CD8-positive, alpha-beta memory T cell (primary cell): ENCODE results near the gene TOMM40. TPM values are rescaled to one million over a fixed set of nuclear protein-coding genes. Genes with fewer than 3 reads are reported as not detected.
A peak's percentile ranks its signal among the peaks of the same experiment; 100 is the strongest.
"Not testable (repeated sequence)": the region's sequence is repeated elsewhere in the genome, so short reads cannot be mapped to it uniquely, and the experiment has no call there.

Experiments used
- CTCF ChIA-PET: fragments of 350-600 bp; sonication (Branson Sonifier 250); formaldehyde crosslinking; loops from one replicate; lab custom pipeline; 2021; ENCODE audit warnings: antibody characterized with exemption; lab: Charles Lee
- POLR2A ChIA-PET: fragments of 350-600 bp; sonication (Branson Sonifier 250); formaldehyde crosslinking; loops from one replicate; lab custom pipeline; 2021; ENCODE audit warnings: antibody characterized with exemption; lab: Charles Lee
- DNase-seq, 5 donors: peaks; one replicate each; pipeline versions ENCODE4 v3.0.0 to v3.0.0-alpha.2; 2020 to 2022; ENCODE audit warnings: mixed read lengths in 1 of 5
- H3K27ac ChIP-seq: one replicate; pipeline ENCODE4 v1.7.0; 2013; ENCODE audit warnings: low read depth, mild to moderate bottlenecking, low read length, moderate library complexity
- H3K27me3 ChIP-seq: 2 replicates; pipeline ENCODE4 v1.7.0; 2013; ENCODE audit warnings: low read length, mild to moderate bottlenecking; ENCODE audit not compliant: insufficient read depth, poor library complexity, severe bottlenecking
- H3K36me3 ChIP-seq: 2 replicates; pipeline ENCODE4 v1.7.0; 2013; ENCODE audit warnings: mild to moderate bottlenecking, low read length, moderate library complexity; ENCODE audit not compliant: insufficient read depth
- H3K4me1 ChIP-seq: 2 replicates; pipeline ENCODE4 v1.7.0; 2013; ENCODE audit warnings: mild to moderate bottlenecking, low read length, moderate library complexity; ENCODE audit not compliant: insufficient read depth
- H3K4me3 ChIP-seq: 2 replicates; pipeline ENCODE4 v1.7.0; 2013; ENCODE audit warnings: mild to moderate bottlenecking, low read length
- H3K9me3 ChIP-seq: 2 replicates; pipeline ENCODE4 v1.7.0; 2013; ENCODE audit warnings: mild to moderate bottlenecking, low read length
- H3K27ac Mint-ChIP-seq, 8 donors: one replicate each; pipeline ENCODE4 v1.8.0; 2020 to 2021; ENCODE audit warnings: mixed read lengths in 8 of 8, mild to moderate bottlenecking in 6 of 8, inconsistent platforms in 3 of 8, moderate library complexity in 3 of 8
- H3K27me3 Mint-ChIP-seq, 2 donors: one replicate each; pipeline ENCODE4 v1.8.0; 2020 to 2021; ENCODE audit warnings: mixed read lengths in 2 of 2, mild to moderate bottlenecking in 1 of 2, moderate library complexity in 1 of 2
- H3K36me3 Mint-ChIP-seq, 3 donors: one replicate each; pipeline ENCODE4 v1.8.0; 2020 to 2021; ENCODE audit warnings: mixed read lengths in 3 of 3, inconsistent platforms in 1 of 3, mild to moderate bottlenecking in 1 of 3
- H3K4me1 Mint-ChIP-seq, 3 donors: one replicate each; pipeline ENCODE4 v1.8.0; 2020 to 2021; ENCODE audit warnings: mixed read lengths in 3 of 3, inconsistent platforms in 1 of 3, mild to moderate bottlenecking in 1 of 3
- H3K4me3 Mint-ChIP-seq, 7 donors: one replicate each; pipeline ENCODE4 v1.8.0; 2020 to 2021; ENCODE audit warnings: mixed read lengths in 7 of 7, mild to moderate bottlenecking in 6 of 7, moderate library complexity in 4 of 7, inconsistent platforms in 2 of 7
- H3K9me3 Mint-ChIP-seq, 5 donors: one replicate each; pipeline ENCODE4 v1.8.0; 2020 to 2022; ENCODE audit warnings: mixed read lengths in 5 of 5, mild to moderate bottlenecking in 3 of 5, moderate library complexity in 2 of 5, inconsistent platforms in 1 of 5
- polyA plus RNA-seq: library from polyadenylated mRNA; unstranded; fragments of 300-500 nt; fragmentation: Illumina TruSeq; gene quantifications from one replicate; pipeline ENCODE4 v1.2.3, GENCODE V29; 2021
- total RNA-seq, 2 experiments: library from RNA; stranded (reverse); gene quantifications; one replicate each; pipeline ENCODE4 v1.2.3, GENCODE V29; 2021

Gene TOMM40
- total and polyA plus RNA-seq, 3 experiments from 2014 or later, result 41.4 to 218 (median 211) TPM

DNA sequence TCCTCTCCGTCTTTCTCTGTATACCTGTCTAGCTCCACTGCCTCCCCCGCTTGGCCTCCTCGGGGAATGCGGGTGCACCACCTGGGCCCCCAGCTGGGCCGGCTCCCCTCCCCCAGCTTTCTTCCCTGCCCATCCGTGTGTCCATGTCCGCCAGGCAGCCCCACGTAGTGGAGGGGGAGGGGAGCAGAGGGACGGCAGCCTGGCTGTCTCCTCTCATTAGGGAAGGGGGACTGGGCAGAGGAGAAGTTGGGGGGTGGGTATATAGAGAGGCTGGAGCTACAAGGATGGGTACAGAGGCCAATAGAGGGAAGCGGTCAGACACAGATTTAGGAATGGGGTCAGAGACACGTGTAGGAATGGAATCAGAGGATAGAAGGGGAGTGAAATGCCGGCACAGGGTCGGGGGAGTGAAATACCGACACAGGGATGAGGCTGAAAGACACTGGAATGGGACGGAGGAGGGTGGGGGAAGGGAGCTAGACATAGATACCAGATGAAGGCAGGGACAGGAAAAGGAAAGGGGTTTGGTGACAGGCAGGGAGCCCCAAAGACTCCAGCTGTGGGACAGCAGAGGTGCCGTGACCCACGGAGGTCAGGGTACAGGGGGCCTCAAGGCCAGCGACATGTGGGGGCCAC is 42.1 kb upstream of the TOMM40 start:
- ChIA-PET POLR2A (no interaction called here), CTCF (interaction anchor here (1.0 kb wide), 1 partner anchor 78 kb away, joined by 3 read pairs; no protein-coding TSS in a partner anchor)
- peaks cover 24% of the 10 kb centered on the region for H3K4me1 ChIP-seq
- peak overlapping the region in 1 of 7 donors; percentile 7 for H3K4me3 Mint-ChIP-seq
- H3K4me1 Mint-ChIP-seq, result peaks cover 18 to 28% (median 20%) of the 10 kb centered on the region in 3 donors
- H3K4me3 ChIP-seq, result no peak overlapping the region
- peaks cover 28 to 38% of the 10 kb centered on the region in 2 donors for H3K27me3 Mint-ChIP-seq
- H3K36me3 Mint-ChIP-seq, result peaks cover 0 to 3% (median 0%) of the 10 kb centered on the region in 3 donors
- no peak for DNase-seq
- H3K27ac Mint-ChIP-seq, result peak overlapping the region in 1 of 8 donors; percentile 86
- no peaks in the 10 kb centered on the region for H3K27me3 ChIP-seq
- H3K9me3 Mint-ChIP-seq, result peaks cover 0 to 2% (median 0%) of the 10 kb centered on the region in 5 donors
- no peaks in the 10 kb centered on the region for H3K9me3 ChIP-seq
- H3K27ac ChIP-seq, result peak overlapping the region; percentile 47
- H3K36me3 ChIP-seq, result no peaks in the 10 kb centered on the region

DNA sequence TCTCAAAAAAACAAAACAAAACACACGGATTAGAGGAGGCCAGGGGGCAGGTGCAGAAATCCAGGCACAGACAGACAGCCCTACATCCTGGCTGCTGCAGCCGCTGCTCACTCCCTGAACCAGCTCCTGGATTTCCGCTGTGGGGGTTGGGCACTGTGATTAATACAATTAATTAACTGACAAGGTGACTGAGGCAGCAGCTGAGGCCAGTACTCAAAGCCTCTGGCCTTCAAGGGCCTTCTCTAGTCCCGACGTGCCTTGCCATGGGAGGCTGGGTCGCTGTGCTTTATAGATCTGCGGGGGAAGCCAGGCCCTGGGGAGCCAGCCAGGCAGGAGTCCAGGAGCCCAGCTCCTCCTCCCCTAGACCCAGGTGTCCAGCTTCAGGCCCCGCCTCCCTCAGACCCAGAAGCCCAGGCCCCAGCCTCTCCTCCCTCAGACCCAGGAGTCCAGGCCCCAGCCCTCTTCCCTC is 40.4 kb upstream of the TOMM40 start:
- POLR2A ChIA-PET, result no interaction called here
- H3K9me3 Mint-ChIP-seq, result peaks cover 0 to 2% (median 0%) of the 10 kb centered on the region in 5 donors
- no peaks in the 10 kb centered on the region for H3K36me3 ChIP-seq
- CTCF ChIA-PET, result no interaction called here
- peaks cover 0 to under 1% (median 0%) of the 10 kb centered on the region in 3 donors for H3K36me3 Mint-ChIP-seq
- no peak for DNase-seq
- H3K4me3 ChIP-seq, result no peak overlapping the region
- H3K27me3 Mint-ChIP-seq, result peaks cover 19 to 33% of the 10 kb centered on the region in 2 donors
- H3K4me1 ChIP-seq, result peaks cover 15% of the 10 kb centered on the region
- H3K4me3 Mint-ChIP-seq, result no peak overlapping the region
- no peaks in the 10 kb centered on the region for H3K27me3 ChIP-seq
- H3K27ac Mint-ChIP-seq, result peak overlapping the region in 1 of 8 donors; percentile 82
- H3K4me1 Mint-ChIP-seq, result peaks cover 9 to 16% (median 10%) of the 10 kb centered on the region in 3 donors
- no peak overlapping the region for H3K27ac ChIP-seq
- H3K9me3 ChIP-seq, result no peaks in the 10 kb centered on the region

DNA sequence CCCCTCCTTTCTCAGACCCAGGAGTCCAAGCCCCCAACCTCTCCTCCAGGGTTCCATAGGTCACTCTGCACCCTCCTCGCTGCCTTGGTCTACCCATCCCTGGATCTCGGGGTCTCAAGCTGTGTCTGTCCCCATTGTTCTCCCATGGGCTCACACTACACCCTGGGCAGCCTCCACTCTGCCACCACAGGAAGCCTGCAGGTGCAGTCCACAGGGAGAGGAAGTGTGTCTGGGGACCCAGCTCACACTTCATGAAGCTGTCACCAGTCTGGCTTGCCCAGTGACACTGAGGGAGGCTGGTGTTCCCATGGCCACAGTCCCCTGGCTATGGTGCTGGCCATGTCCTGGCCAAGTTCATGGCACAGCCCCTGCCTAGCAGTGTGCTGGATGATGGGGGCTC is 39.6 kb upstream of the TOMM40 start:
- DNase-seq, result no peak
- H3K36me3 Mint-ChIP-seq, result no peaks in the 10 kb centered on the region
- no peaks in the 10 kb centered on the region for H3K36me3 ChIP-seq
- H3K9me3 ChIP-seq, result no peaks in the 10 kb centered on the region
- peaks cover 14% of the 10 kb centered on the region for H3K4me1 ChIP-seq
- no peak overlapping the region for H3K4me3 ChIP-seq
- POLR2A ChIA-PET, result no interaction called here
- H3K27ac Mint-ChIP-seq, result no peak overlapping the region
- no peak overlapping the region for H3K27ac ChIP-seq
- H3K27me3 Mint-ChIP-seq, result peaks cover 21 to 33% of the 10 kb centered on the region in 2 donors
- no peaks in the 10 kb centered on the region for H3K27me3 ChIP-seq
- CTCF ChIA-PET, result no interaction called here
- peaks cover 9 to 15% (median 9%) of the 10 kb centered on the region in 3 donors for H3K4me1 Mint-ChIP-seq
- peaks cover 0 to 2% (median 0%) of the 10 kb centered on the region in 5 donors for H3K9me3 Mint-ChIP-seq
- H3K4me3 Mint-ChIP-seq, result no peak overlapping the region

GRCh38 chr19:44855606-44856005 is 35.4 kb upstream of the TOMM40 start:
- Mint-ChIP-seq H3K4me3 (no peak overlapping the region), H3K4me1 (no peaks in the 10 kb centered on the region), H3K36me3 (no peaks in the 10 kb centered on the region), H3K27me3 (peaks cover 2 to 26% of the 10 kb centered on the region in 2 donors), H3K27ac (no peak overlapping the region), H3K9me3 (no peaks in the 10 kb centered on the region)
- Histone ChIP-seq H3K4me1 (no peaks in the 10 kb centered on the region), H3K4me3 (no peak overlapping the region), H3K27me3 (no peaks in the 10 kb centered on the region), H3K36me3 (no peaks in the 10 kb centered on the region), H3K27ac (no peak overlapping the region), H3K9me3 (no peaks in the 10 kb centered on the region)
- POLR2A ChIA-PET, result no interaction called here
- no peak for DNase-seq
- CTCF ChIA-PET, result no interaction called here

GRCh38 chr19:44856421-44857083 is 34.5 kb upstream of the TOMM40 start:
- Histone ChIP-seq H3K27me3 (no peaks in the 10 kb centered on the region), H3K36me3 (no peaks in the 10 kb centered on the region), H3K4me1 (no peaks in the 10 kb centered on the region), H3K9me3 (no peaks in the 10 kb centered on the region), H3K4me3 (no peak overlapping the region), H3K27ac (no peak overlapping the region)
- peaks cover 0 to 1% (median 0%) of the 10 kb centered on the region in 3 donors for H3K36me3 Mint-ChIP-seq
- H3K4me3 Mint-ChIP-seq, result no peak overlapping the region
- no peak for DNase-seq
- H3K4me1 Mint-ChIP-seq, result no peaks in the 10 kb centered on the region
- peaks cover 2 to 31% of the 10 kb centered on the region in 2 donors for H3K27me3 Mint-ChIP-seq
- H3K9me3 Mint-ChIP-seq, result no peaks in the 10 kb centered on the region
- no peak overlapping the region for H3K27ac Mint-ChIP-seq
- POLR2A ChIA-PET, result no interaction called here
- CTCF ChIA-PET, result no interaction called here

DNA sequence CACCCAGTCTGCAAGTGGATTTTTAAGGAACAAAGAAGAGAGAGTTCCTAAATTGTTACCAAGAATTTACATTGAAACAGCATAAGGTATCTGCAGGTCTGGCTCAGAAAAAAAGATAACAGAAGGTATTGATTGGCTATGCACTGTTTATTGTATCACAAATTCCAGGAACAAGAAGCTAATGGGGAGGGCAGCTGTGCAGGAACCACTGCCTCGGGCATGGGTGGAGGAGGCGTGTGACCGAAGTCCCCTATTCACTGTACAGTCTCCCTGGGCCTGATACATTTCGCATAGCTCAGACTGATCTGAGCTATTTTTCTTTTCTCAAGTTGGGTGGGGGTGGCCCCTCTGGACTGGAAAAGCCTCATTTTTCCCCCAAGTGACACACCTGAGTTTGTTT is 33.2 kb upstream of the TOMM40 start:
- Histone ChIP-seq H3K9me3 (no peaks in the 10 kb centered on the region), H3K27me3 (no peaks in the 10 kb centered on the region), H3K36me3 (no peaks in the 10 kb centered on the region), H3K4me1 (no peaks in the 10 kb centered on the region), H3K4me3 (no peak overlapping the region), H3K27ac (no peak overlapping the region)
- peaks cover 4 to 23% of the 10 kb centered on the region in 2 donors for H3K27me3 Mint-ChIP-seq
- ChIA-PET CTCF (interaction anchor here (0.7 to 1.2 kb wide), 3 partner anchors 73 to 1573 kb away, joined by 3 read pairs; no protein-coding TSS in a partner anchor), POLR2A (no interaction called here)
- H3K4me1 Mint-ChIP-seq, result no peaks in the 10 kb centered on the region
- DNase-seq, result no peak
- no peak overlapping the region for H3K4me3 Mint-ChIP-seq
- H3K36me3 Mint-ChIP-seq, result peaks cover 0 to 3% (median 0%) of the 10 kb centered on the region in 3 donors
- no peaks in the 10 kb centered on the region for H3K9me3 Mint-ChIP-seq
- H3K27ac Mint-ChIP-seq, result no peak overlapping the region

GRCh38 chr19:44861576-44861975 is 29.5 kb upstream of the TOMM40 start:
- H3K9me3 Mint-ChIP-seq, H3K36me3 Mint-ChIP-seq, H3K4me3 ChIP-seq, H3K4me1 ChIP-seq, CTCF ChIA-PET, POLR2A ChIA-PET, DNase-seq, H3K9me3 ChIP-seq, H3K27ac ChIP-seq, H3K27me3 ChIP-seq, H3K27ac Mint-ChIP-seq, H3K4me1 Mint-ChIP-seq, H3K36me3 ChIP-seq, H3K4me3 Mint-ChIP-seq: not testable (repeated sequence)
- H3K27me3 Mint-ChIP-seq, result peaks cover 2 to 18% of the 10 kb centered on the region in 2 donors

GRCh38 chr19:44863990-44864389 is 27.1 kb upstream of the TOMM40 start:
- H3K27ac ChIP-seq, result no peak overlapping the region
- Mint-ChIP-seq H3K27me3 (peaks cover 2 to 16% of the 10 kb centered on the region in 2 donors), H3K36me3 (peaks cover 0 to 3% (median 2%) of the 10 kb centered on the region in 3 donors), H3K9me3 (no peaks in the 10 kb centered on the region), H3K4me1 (no peaks in the 10 kb centered on the region), H3K27ac (no peak overlapping the region), H3K4me3 (no peak overlapping the region)
- H3K9me3 ChIP-seq, result no peaks in the 10 kb centered on the region
- no peaks in the 10 kb centered on the region for H3K4me1 ChIP-seq
- no peaks in the 10 kb centered on the region for H3K27me3 ChIP-seq
- ChIA-PET CTCF (no interaction called here), POLR2A (interaction anchor here (0.7 kb wide), 1 partner anchor 475 kb away, joined by 4 read pairs; no protein-coding TSS in a partner anchor)
- DNase-seq, result no peak
- H3K4me3 ChIP-seq, result no peak overlapping the region
- no peaks in the 10 kb centered on the region for H3K36me3 ChIP-seq
